NCI-H2171 (cell line): ENCODE data around the gene GOLGA2.
"Not testable (repeated sequence)": the region's sequence is repeated elsewhere in the genome, so short reads cannot be mapped to it uniquely, and the experiment has no call there.

Experiments used
- DNase-seq: peaks from one replicate; lab custom pipeline; 2025; lab: John Stamatoyannopoulos, UW

Gene GOLGA2

GRCh38 chr9:128242124-128242523 lies 33.7 kb downstream of the GOLGA2 start:
- DNase-seq: no peak

DNA sequence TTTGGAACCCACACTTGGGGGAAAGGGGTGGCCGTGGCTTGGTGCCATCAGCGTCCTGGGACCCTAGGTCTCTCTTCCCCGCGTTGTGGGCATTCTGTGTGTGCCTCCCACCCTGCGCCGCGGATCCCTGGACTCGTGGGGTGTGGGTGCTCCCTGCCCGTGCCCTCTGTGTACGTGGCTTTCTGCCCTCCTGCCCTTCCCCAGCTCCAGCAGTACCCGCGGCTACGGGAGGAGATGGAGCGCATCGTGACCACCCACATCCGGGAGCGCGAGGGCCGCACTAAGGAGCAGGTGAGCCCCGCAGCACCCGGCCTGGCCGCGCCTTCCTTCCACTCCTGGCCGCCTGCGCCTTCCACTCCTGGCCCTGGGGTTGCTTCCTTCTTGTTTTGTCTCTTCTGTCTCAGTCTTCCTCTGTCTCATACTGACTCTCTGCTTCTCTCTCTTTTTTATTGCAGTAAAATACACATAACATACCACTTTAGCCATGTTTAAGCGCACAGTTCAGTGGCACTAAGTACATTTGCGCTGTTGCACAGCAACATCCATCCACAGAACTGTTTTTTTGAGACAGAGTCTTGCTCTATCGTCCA lies 41.9 kb downstream of the GOLGA2 start:
- no peak for DNase-seq

GRCh38 chr9:128232528-128233428 lies 43.0 kb downstream of the GOLGA2 start:
- DNase-seq: no peak

DNA sequence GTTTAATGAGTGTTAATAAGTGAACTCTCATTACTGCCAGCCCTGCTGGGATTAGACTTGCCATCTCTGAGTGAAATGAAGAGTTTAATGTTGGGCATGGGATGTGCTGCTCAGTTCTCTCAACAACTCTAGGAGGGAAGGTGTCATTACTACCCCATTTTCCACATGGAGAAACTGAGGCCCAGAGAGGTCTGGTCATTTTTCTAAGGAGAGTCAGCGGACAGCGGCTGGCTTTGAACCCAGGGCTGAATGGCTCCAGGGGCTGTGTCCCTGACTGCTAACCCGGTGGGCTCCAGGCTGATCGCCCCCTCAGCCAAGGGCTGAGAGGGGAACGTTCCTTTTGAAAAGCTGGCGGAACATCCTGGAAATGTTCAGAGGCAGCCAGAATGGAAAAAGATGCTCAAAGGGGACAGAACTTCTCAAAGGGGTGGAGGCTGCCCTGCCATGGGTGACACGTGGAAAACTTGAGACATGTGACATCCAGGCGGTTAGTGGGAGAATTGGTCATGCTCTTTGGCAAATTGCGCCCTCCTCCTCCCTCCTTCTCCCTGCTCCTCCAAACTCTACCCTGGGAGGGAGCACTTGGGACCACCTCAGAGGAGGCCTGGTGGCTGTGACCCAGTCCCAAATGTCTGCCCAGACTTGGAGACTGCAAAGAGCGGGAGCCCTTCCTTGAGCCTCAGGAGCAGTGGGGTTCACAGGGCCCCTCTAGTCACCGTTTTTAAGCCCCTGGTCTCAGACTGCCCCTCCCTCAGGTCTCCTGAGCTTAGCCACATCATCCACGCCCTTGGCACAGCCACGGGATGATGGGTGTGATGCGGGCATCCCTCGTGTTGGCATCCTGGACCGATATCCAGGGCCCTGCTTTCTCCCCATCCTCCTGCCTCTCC lies 43.9 kb downstream of the GOLGA2 start:
- no peak for DNase-seq

- DNase-seq: not testable (repeated sequence)
Observed at GRCh38 chr9:128230897-128231296, 44.9 kb downstream of the GOLGA2 start.

DNA sequence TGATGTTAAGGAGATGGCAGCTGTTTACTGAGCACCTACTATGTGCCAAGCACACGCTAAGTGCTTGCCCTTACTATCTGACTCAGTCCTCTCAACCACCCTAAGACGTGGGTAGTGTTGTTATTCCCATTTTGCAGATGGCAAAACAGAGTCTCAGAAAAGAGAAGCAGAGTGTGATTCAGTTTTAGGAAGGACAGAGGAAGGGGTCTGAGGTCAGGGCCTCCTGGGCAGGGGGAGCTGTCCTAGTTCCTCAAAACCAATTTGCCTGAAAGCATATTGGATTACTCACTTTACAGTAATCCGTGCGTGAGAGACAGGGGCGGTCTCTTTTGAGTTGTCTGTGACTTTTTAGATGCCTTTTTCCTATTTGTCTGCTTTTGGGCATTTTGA lies 49.4 kb downstream of the GOLGA2 start:
- no peak for DNase-seq

- DNase-seq: no peak
Observed at GRCh38 chr9:128225770-128226411, 49.9 kb downstream of the GOLGA2 start.

- DNase-seq: no peak
Observed at GRCh38 chr9:128224877-128225276, 50.9 kb downstream of the GOLGA2 start.

- DNase-seq: no peak
Observed at GRCh38 chr9:128222880-128223670, 52.7 kb downstream of the GOLGA2 start.

GRCh38 chr9:128222026-128222425 lies 53.8 kb downstream of the GOLGA2 start:
- no peak for DNase-seq

- DNase-seq: no peak
Observed at GRCh38 chr9:128219831-128220230, 56.0 kb downstream of the GOLGA2 start.

DNA sequence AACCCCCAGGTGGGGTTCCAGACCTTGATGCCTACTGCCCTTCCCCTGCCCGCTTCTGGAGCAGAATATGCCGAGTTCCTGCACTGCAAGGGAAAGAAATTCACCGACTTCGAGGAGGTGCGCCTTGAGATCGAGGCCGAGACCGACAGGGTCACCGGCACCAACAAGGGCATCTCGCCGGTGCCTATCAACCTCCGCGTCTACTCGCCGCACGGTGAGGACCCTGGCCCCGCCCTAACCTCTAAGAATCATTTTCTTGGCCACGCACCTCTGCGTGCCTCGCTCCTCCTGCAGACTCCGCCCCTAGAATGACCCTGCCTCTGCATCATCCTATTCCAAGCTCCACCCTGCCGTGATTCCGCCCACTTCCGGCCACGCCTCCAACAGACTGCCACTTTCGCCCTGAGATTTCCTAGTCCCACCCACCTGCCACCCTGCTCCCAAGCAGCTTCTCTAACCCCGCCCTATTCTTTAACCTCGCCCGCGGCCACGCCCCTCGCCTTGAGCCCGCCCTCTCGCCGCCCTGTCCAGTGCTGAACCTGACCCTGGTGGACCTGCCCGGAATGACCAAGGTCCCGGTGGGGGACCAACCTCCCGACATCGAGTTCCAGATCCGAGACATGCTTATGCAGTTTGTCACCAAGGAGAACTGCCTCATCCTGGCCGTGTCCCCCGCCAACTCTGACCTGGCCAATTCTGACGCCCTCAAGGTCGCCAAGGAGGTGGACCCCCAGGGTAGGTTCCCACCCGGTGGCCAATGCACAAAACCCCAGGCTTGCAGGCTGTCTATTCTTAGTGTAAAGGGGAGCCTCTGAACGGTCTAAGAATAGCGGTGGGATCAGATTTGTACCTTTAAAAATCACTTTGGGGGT lies 57.1 kb downstream of the GOLGA2 start:
- DNase-seq: no peak

- DNase-seq: no peak
Observed at GRCh38 chr9:128218172-128218517, 57.7 kb downstream of the GOLGA2 start.

DNA sequence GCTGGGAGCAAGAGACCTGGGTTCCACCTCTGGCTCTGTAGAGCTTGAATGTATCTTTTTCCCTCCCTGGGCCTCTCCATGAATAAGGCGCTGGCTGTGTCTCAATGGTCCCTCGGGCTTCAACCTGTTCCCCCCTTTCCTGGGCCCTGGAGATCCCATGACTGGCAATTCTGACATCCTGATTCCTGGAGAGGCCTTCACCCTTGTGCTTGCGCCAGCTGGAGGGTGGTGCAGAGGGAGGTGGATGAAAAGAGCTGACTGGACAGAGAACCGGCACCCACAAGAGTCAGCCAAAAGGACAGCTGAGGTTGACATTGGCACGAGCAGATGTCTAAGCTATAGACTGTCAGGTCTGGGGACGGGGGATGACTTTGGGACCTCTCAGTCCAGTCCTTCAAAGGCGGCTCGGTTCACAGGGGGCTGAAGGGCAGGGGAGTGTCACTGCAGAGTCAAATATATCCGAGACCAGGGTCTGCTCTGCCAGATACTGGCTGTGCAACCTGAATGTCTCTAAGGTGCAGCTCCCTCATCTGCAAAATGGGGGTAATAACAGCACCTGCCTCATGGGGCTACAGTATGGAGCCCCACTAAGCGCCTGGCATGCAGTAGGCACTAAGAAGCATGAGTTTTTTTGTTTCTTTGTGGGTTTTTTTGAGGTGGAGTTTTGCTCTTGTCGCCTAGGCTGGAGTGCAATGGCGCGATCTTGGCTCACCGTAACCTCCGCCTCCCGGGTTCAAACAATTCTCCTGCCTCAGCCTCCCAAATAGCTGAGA lies 58.8 kb downstream of the GOLGA2 start:
- no peak for DNase-seq

DNA sequence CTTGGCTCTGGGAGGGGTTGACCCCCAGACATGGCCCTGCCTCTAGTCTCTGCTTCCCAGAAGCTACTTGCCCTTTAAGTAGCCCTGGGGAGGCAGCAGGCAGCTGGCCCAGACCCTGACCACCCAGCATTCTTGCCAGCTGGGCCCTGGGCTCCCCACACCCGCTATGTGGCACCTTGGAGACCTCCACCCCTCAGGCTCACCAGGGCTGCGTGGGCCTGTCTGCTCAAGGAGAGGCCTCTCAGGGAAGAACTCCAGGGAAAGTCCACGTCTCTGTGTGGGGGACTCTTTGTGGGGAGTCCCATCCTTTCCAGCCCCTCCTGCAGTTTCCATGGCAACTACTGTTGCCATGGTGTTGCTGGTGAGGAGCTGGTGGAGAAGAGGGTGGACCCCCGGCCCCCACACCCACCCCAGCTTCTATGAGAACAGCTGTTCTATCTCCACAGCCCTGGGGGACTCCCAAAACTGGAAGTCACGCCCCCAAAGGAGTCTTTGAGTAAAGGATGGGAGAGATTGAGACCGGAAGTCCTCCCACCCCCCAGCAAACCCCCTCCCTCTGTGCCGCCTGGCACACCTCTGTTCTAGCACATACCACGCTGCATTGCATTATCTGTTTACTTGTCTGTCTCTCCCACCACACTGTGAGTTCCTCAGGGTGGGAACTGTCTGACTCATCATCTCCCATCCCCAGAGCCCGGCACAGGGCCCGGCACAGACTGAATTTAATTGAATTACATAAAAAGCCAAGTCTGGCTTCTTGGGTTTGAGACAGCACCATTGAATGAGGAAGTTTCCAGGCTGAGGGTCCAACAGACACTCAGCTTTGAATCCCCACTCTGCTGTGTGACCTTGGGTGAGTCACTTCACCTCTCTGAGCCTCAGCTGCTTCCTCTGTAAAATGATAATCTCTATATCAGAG lies 60.1 kb downstream of the GOLGA2 start:
- no peak for DNase-seq

DNA sequence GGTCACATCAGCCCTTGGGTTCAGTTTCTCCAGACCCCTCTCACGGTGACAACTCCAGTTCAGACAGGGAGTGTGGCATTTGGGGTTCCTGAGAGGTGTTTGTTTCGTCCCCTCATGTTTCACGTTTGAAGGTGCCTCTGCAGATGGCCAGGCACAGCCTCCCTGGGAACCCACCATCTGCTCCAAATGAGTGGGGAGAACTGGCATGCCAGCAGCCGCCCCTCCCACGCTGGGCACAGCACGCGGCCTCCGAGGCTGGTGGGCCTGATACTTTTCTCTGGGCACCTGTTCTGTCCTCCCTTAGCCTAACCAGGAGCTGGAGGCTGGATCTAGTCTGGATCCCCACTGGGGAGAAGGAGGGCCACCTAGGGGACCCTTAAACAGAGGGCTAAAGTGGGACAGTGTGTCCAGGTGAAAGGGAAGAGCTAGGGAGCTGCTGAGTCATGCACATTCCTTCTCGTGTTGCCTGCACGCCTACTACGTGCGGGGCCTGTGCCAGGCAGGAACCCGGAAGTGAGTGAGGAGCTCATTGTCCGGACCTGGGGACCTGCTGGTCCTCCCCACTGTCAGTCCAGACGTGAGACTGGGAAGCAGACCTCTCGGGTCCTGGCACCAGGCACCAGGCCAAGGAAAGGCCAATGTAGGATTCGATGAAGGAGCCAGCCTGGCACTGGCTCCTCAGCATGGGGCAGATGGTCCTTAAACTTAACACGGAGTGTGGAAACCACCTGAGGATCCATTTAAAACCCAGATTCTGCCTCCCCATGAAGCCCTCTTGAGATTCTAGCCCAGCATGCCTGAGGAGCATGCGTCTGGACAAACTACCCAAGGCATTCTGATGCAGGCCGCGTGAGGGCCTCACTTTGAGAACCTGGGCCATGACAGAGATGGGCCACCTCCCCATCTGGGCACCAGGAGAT lies 61.0 kb downstream of the GOLGA2 start:
- DNase-seq: peak; percentile 75

- DNase-seq: no peak
Observed at GRCh38 chr9:128213746-128214497, 61.9 kb downstream of the GOLGA2 start.
